GM12864 (cell line): ENCODE data around the gene RAB5A.
"Not testable (repeated sequence)": the region's sequence is repeated elsewhere in the genome, so short reads cannot be mapped to it uniquely, and the experiment has no call there.

ENCODE experiments used
- DNase-seq: peaks from one replicate; pipeline ENCODE4 v3.0.0-alpha.2; 2011; ENCODE audit warnings: low read depth
- H3K4me3 ChIP-seq: 2 replicates; pipeline ENCODE4 v1.5.1; 2011; ENCODE audit warnings: mild to moderate bottlenecking, low read depth, low read length, control low read depth
- CTCF ChIP-seq: IDR thresholded peaks from 2 replicates; pipeline ENCODE4 v1.5.1; 2011; ENCODE audit warnings: low read depth, mild to moderate bottlenecking, moderate library complexity, low read length, control low read depth, inconsistent platforms; ENCODE audit errors: missing control alignments

RAB5A gene

GRCh38 chr3:20022954-20023622, 76.2 kb downstream of the RAB5A start:
- no peak for DNase-seq
- H3K4me3 ChIP-seq = no peak overlapping the region
- TF ChIP-seq CTCF = no peak

- no peak for TF ChIP-seq CTCF
- H3K4me3 ChIP-seq = no peak overlapping the region
- no peak for DNase-seq
Observed at GRCh38 chr3:20023623-20024405, 76.9 kb downstream of the RAB5A start.

DNA sequence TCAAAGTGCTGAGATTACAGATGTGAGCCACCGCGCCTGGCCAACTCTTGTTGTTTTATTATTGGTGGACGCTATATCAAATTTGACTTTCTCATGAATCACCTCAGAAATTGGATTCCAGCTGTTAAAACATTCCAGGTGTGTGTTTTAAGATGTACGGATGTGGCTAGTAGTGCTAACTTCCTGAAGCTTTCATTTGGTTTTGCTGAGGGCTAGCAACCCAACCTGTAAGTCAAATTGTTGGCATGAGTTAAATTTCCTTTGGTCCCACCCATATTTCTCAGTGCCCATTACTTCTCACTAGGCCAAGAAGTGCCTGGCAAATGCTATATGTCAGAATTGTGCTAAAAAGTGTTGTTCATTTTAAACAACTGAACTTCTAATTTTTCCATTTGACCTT, 80.2 kb downstream of the RAB5A start:
- DNase-seq = no peak
- no peak overlapping the region for H3K4me3 ChIP-seq
- TF ChIP-seq CTCF = no peak

- DNase-seq = no peak
- TF ChIP-seq CTCF = no peak
- no peak overlapping the region for H3K4me3 ChIP-seq
Observed at GRCh38 chr3:20028905-20029331, 82.0 kb downstream of the RAB5A start.

GRCh38 chr3:20031939-20032338, 85.0 kb downstream of the RAB5A start:
- not testable (repeated sequence) for H3K4me3 ChIP-seq, DNase-seq
